RWPE1 (cell line): ENCODE measurements around the gene DHCR24.

ENCODE experiments used
- CTCF ChIA-PET: fragments of 350-600 bp; sonication (Branson Sonifier 250); formaldehyde crosslinking; extraction: SDS; loops from one replicate; lab custom pipeline; 2021; lab: Yijun Ruan, JAX
- POLR2A ChIA-PET: fragments of 400-600 bp; formaldehyde crosslinking; extraction: SDS; loops from one replicate; lab custom pipeline; 2020; ENCODE audit warnings: antibody characterized with exemption; ENCODE audit not compliant: low non-redundant PET; lab: Yijun Ruan, JAX
- DNase-seq: peaks from one replicate; pipeline ENCODE4 v3.0.0; 2012; ENCODE audit warnings: low spot score
- H3K27ac ChIP-seq: fragments of 450-650 bp; 2 replicates; pipeline ENCODE4 v1.5.1; 2017
- CTCF ChIP-seq: fragments of 450-650 bp; conservative IDR thresholded peaks from 2 replicates; pipeline ENCODE4 v1.5.1; 2017; ENCODE audit warnings: low read depth, mild to moderate bottlenecking

The DHCR24 gene

DNA sequence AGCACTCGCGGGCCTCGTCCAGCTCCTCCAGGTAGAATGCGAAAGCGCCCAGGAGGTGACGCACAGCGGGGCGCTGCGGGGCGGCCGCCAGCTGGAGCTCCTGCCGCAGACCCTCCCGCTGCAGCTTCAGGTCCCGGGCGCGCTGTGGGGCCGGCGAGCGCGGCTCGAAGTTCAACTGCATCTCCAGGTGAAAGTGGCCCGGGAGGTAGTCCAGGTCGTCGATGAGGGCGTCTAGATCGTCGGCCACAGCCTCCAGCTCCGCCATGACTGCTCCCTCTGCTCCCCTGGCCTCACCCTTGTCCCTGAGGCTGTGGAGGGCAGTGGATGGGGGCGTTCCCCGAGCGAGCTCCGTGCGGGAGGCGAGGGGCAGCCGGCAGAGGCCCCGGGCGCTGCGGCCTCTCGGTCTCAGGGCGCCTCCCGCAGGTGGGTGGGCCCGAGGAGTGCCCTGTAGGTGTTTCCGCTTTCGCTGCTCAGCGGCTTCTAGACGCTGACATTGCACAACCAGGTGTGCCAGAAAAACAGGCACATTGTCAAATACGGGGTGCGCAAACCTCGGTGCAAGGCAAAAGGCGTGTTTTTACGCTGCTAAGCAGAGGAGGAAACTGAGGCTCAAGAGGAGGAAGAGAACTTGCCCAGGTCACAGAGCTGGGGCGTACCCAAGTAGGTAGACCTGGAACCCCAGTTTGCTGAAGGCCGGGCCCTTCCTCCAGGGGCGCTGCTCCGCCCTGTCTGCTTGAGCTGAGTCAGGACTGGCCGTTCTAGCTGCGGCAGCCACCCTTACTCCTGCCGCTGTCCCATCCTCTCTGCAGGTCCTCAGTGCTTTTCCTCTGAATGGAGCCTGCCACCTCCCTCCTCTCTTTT, 85.9 kb downstream of the DHCR24 start, which contains the start of gene TTC22:
TTC22 (minus strand) TSS at position 425 of the 861 bp plus-strand sequence; CDS start at position 265, 160 bp downstream.
- ChIA-PET CTCF (interaction anchor here (0.6 to 1.7 kb wide), 16 partner anchors 11 to 752 kb away, joined by 3 to 8 read pairs (median 4); partner anchors contain the start of gene TTC4), POLR2A (no interaction called here)
- TF ChIP-seq CTCF: peak; percentile 77
- DNase-seq: peak; percentile 70
- H3K27ac ChIP-seq: peak within 1 kb of the TSS; percentile 61

GRCh38 chr1:54800041-54800898, 86.7 kb downstream of the DHCR24 start:
- POLR2A ChIA-PET: no interaction called here
- CTCF ChIA-PET: interaction anchor here (0.6 to 1.7 kb wide), 12 partner anchors 12 to 662 kb away, joined by 3 to 8 read pairs (median 4); partner anchors contain the start of gene TTC4
- no peak for TF ChIP-seq CTCF
- H3K27ac ChIP-seq: peak overlapping the region; percentile 61
- no peak for DNase-seq
